Endothelial cell (in vitro differentiated cells): ENCODE measurements around the gene CHMP6. TPM values are rescaled to one million over a fixed set of nuclear protein-coding genes. Genes with fewer than 3 reads are reported as not detected.
"Not testable (repeated sequence)": the region's sequence is repeated elsewhere in the genome, so short reads cannot be mapped to it uniquely, and the experiment has no call there.

Experiments
- DNase-seq: peaks from one replicate; pipeline ENCODE4 v3.0.0; 2021; ENCODE audit warnings: low spot score
- H3K27ac Mint-ChIP-seq: one replicate; pipeline ENCODE4 v1.8.0; 2021; ENCODE audit warnings: mixed read lengths, inconsistent platforms; ENCODE audit not compliant: unreplicated experiment
- H3K27me3 Mint-ChIP-seq: one replicate; pipeline ENCODE4 v1.8.0; 2021; ENCODE audit warnings: mild to moderate bottlenecking, moderate library complexity, mixed read lengths, inconsistent platforms; ENCODE audit not compliant: unreplicated experiment
- H3K36me3 Mint-ChIP-seq: one replicate; pipeline ENCODE4 v1.8.0; 2021; ENCODE audit warnings: mild to moderate bottlenecking, low read depth, mixed read lengths, inconsistent platforms; ENCODE audit not compliant: unreplicated experiment
- H3K4me1 Mint-ChIP-seq: one replicate; pipeline ENCODE4 v1.8.0; 2021; ENCODE audit warnings: mild to moderate bottlenecking, mixed read lengths, inconsistent platforms; ENCODE audit not compliant: unreplicated experiment
- H3K4me3 Mint-ChIP-seq: one replicate; pipeline ENCODE4 v1.8.0; 2021; ENCODE audit warnings: mild to moderate bottlenecking, mixed read lengths, inconsistent platforms; ENCODE audit not compliant: unreplicated experiment
- H3K9me3 Mint-ChIP-seq: one replicate; pipeline ENCODE4 v1.8.0; 2021; ENCODE audit warnings: mixed read lengths, inconsistent platforms; ENCODE audit not compliant: unreplicated experiment
- CTCF ChIP-seq: fragments of 200-600 bp; sonication (generic); IDR thresholded peaks from one replicate; pipeline ENCODE4 v1.5.0; 2021; ENCODE audit warnings: antibody characterized with exemption; ENCODE audit not compliant: unreplicated experiment
- total RNA-seq: library from RNA; stranded (reverse); fragmentation: NEBNext Ultra II Directional; extraction: Animal tissue kit (Norgen Biotek cat#: 25700); gene quantifications from one replicate; pipeline ENCODE4 v1.2.1, GENCODE V29; 2021; ENCODE audit not compliant: unreplicated experiment

CHMP6 gene
- total RNA-seq, 1 donor from 2014 or later: 34.3 TPM

DNA sequence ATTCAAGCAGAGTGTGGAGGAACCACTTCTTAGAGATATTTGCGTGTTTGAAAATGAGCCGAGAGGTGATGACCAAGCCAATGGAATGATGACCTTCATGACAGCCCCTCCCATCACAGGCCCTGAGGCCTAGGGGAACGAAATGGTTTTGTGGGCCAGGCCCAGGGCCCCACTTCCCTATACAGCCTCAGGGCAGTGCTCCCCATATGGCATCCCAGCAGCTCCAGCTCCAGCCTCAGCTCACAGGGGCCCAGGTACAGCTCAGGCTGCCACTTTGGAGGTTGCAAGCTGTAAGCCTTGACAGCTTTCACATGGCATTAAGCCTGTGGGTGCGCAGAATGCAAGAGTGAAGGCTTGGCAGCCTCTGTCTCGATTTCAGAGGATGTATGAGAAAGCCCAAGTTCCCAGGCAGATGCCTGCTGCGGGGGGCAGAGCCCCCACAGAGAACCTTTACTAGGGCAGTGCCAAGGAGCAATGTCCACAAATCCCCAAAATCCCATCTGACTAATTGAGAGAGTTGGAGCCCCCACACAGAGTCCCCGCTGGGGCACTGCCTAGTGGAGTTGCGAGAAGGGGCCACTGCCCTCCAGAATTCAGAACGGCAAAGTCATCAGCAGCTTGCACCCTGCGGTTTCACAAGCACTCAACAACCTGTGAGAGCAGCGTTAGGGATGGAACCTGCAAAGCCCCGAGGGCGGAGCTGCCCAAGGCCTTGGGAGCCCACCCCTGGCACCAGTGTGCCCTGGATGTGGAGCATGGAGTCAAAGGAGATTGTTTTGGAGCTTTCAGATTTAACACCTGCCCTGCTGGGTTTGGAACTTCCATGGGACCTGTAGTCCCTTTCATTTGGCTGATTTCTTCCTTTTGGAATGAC, 21.2 kb downstream of the CHMP6 start:
- Mint-ChIP-seq H3K4me1 (peaks cover 5% of the 10 kb centered on the region), H3K9me3 (peaks cover 11% of the 10 kb centered on the region), H3K36me3 (peaks cover 10% of the 10 kb centered on the region), H3K27ac (no peak overlapping the region), H3K4me3 (no peak overlapping the region), H3K27me3 (peaks cover 15% of the 10 kb centered on the region)
- DNase-seq: no peak
- TF ChIP-seq CTCF: no peak

DNA sequence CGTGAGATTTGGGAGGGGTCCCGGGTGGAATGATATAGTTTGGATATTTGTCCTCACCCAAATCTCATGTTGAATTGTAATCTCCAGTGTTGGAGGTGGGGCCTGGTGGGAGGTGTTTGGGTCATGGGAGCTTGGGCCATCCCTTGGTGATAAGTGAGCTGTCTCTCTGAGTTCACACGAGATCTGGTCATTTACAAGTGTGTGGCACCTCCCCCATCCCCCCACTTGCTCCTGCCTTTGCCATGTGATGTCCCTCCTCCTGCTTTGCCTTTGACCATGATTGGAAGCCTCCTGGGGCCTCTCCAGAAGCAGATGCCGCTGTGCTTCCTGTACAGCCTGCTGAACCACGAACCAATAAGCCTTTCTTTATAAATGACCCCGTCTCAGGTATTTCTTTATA, 22.0 kb downstream of the CHMP6 start:
- TF ChIP-seq CTCF: no peak
- peaks cover 10% of the 10 kb centered on the region for H3K36me3 Mint-ChIP-seq
- H3K27ac Mint-ChIP-seq: no peak overlapping the region
- peaks cover 13% of the 10 kb centered on the region for H3K4me1 Mint-ChIP-seq
- DNase-seq: no peak
- no peak overlapping the region for H3K4me3 Mint-ChIP-seq
- peaks cover 15% of the 10 kb centered on the region for H3K27me3 Mint-ChIP-seq
- H3K9me3 Mint-ChIP-seq: peaks cover 11% of the 10 kb centered on the region

DNA sequence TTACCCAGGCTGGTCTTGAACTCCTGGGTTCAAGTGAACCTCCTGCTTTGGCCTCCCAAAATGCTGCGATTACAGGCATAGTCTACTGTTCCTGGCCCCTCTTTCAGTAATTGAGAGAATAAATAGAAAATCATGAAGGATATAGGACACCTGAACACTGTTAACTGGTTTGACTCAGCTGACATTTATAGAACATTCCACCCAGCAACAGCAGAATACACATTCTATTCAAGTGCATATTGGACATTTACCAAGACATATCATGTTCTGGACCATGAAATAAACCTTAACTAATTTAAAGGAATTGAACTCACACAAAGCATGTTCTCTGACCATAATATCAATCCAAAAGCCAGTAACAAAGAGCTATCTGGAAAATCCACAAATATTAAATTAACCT, 23.5 kb downstream of the CHMP6 start:
- Mint-ChIP-seq H3K4me3 (no peak overlapping the region), H3K27me3 (peaks cover 15% of the 10 kb centered on the region), H3K36me3 (peaks cover 10% of the 10 kb centered on the region), H3K4me1 (peaks cover 13% of the 10 kb centered on the region), H3K27ac (no peak overlapping the region), H3K9me3 (peaks cover 11% of the 10 kb centered on the region)
- TF ChIP-seq CTCF: no peak
- DNase-seq: no peak

GRCh38 chr17:81016575-81016974, 24.9 kb downstream of the CHMP6 start:
- Mint-ChIP-seq H3K9me3 (peaks cover 4% of the 10 kb centered on the region), H3K27me3 (peaks cover 8% of the 10 kb centered on the region), H3K4me3 (no peak overlapping the region), H3K36me3 (peaks cover 4% of the 10 kb centered on the region), H3K4me1 (peaks cover 13% of the 10 kb centered on the region), H3K27ac (no peak overlapping the region)
- no peak for TF ChIP-seq CTCF
- DNase-seq: no peak

DNA sequence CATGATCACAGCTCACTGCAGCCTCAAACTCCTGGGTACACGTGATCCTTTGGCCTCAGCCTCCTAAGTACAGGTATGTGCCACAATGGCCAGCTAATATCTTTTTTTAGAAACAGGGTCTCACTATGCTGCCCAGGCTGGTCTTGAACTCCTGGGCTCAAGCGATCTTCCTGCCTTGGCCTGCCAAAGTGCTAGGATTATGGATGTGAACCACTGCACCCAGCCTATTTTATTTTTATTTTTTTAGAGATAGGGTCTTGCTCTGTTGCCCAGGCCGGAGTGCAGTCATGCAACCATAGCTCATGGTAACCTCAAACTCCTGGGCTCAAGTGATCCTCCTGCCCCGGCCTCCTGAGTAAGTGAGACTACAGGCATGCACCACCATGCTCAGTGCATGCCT, 25.7 kb downstream of the CHMP6 start:
- not testable (repeated sequence) for H3K9me3 Mint-ChIP-seq, H3K4me3 Mint-ChIP-seq, DNase-seq, H3K36me3 Mint-ChIP-seq, H3K27ac Mint-ChIP-seq
- Mint-ChIP-seq H3K27me3 (peaks cover 11% of the 10 kb centered on the region), H3K4me1 (peaks cover 10% of the 10 kb centered on the region)
